ENCODE data around the gene ATXN7L2.
"Not testable (repeated sequence)": the region's sequence is repeated elsewhere in the genome, so short reads cannot be mapped to it uniquely, and the experiment has no call there.

Gene ATXN7L2

GRCh38 chr1:109468903-109469302, 14.8 kb upstream of the ATXN7L2 start:
- H3K27ac ChIP-seq = no peak overlapping the region
- TF ChIP-seq CTCF (IDR thresholded peaks at IDR 0.05) = no peak
- TF ChIP-seq ZFX (IDR thresholded peaks at IDR 0.05; ENCODE audit: borderline replicate concordance) = no peak

- TF ChIP-seq ZFX (IDR thresholded peaks at IDR 0.05; ENCODE audit: borderline replicate concordance) = no peak
- no peak overlapping the region for H3K27ac ChIP-seq
Observed at GRCh38 chr1:109470245-109470644, 13.5 kb upstream of the ATXN7L2 start.

DNA sequence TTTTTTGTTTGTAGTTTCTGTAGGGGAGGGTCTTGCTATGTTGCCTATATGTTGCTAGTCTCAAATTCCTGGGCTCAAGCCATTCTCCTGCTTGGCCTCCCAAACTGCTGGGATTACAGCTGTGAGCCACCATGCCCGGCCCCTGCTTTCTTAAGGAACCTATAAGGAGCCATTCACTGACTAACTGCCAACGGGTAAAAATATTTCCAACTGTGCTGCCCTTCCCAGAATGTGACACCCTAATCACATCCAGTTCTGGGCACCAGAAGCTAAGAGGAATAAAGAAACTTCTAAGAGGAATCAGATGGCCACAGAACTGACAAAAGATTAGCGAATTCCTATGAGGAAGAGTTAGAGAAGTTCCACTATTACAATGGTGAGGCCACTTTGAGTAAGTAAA, 10.9 kb upstream of the ATXN7L2 start:
- no peak for TF ChIP-seq CTCF (IDR thresholded peaks at IDR 0.05)
- no peak overlapping the region for H3K27ac ChIP-seq

DNA sequence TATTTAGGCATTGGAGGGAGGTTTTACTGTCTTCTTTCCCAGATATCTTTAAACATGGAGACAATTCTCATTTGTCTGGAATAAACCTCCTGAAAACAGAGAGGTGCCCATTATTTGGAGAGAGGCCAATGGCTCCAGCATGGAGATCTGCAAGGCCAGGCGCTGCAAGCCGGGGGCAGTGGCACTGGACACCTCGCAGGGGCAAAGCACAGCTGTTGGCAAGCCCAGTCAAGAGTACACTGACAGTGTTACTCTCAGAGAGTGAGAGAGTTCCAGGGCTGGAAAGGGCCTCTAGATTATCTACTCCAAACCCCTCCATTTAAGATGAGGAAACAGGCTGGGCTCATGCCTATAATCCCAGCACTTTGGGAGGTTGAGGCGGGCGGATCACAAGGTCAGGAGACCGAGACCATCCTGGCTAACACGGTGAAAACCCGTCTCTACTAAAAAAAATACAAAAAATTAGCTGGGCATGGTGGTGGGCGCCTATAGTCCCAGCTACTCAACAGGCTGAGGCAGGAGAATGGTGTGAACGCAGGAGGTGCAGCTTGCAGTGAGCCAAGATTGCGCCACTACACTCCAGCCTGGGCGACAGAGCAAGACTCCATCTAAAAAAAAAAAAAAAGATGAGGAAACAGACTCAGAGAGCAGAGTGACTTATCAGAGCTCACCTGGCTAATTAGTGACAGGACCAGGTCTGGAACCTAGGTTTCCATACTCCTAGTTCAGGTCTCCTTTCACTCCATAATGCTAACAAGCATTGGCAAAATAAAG, 10.2 kb upstream of the ATXN7L2 start:
- not testable (repeated sequence) for H3K27ac ChIP-seq

DNA sequence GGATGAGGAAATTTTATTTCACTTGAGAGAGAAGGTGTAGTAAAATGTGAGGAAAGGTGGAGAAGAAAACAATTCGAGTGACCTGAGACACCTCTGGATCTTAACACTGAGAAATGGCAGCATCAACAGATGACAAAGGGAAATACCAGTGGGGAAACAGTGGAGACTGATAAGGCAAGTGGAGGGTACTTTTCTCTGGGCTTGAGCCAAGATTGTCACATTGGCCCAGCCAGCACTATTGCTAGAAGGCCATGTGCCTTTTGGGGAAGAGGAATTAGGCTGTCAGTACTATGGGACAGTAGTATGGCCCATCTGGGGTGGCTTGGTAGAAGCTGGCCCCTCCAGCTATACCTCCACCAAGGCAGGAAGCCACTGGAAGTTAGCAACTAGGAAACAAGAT, 9.0 kb upstream of the ATXN7L2 start:
- no peak for TF ChIP-seq ZFX (IDR thresholded peaks at IDR 0.05; ENCODE audit: borderline replicate concordance)
- TF ChIP-seq CTCF (IDR thresholded peaks at IDR 0.05) = no peak
- H3K27ac ChIP-seq = no peak overlapping the region

GRCh38 chr1:109475261-109475660, 8.4 kb upstream of the ATXN7L2 start:
- no peak overlapping the region for H3K27ac ChIP-seq
- TF ChIP-seq ZFX (IDR thresholded peaks at IDR 0.05; ENCODE audit: borderline replicate concordance) (no peak), CTCF (IDR thresholded peaks at IDR 0.05) (no peak)

DNA sequence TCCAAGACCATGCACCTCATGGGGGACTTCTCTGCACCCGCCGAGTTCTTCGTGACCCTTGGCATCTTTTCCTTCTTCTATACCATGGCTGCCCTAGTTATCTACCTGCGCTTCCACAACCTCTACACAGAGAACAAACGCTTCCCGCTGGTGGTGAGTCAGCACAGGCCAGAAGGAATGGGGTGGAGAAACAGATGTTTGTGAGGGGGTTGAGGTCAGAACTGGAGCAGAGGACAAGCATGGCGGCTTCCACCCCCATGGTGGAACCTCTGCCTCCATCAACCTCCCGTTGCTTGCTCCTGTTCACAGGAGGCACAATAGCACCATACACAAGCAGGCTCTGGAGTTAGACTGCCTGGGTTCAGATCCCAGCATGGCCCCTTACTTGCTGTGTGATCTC, 6.9 kb upstream of the ATXN7L2 start:
- TF ChIP-seq ZFX (IDR thresholded peaks at IDR 0.05; ENCODE audit: borderline replicate concordance) (no peak), CTCF (IDR thresholded peaks at IDR 0.05) (no peak)
- H3K27ac ChIP-seq = no peak overlapping the region

- no peak for TF ChIP-seq CTCF (IDR thresholded peaks at IDR 0.05)
- no peak for TF ChIP-seq ZFX (IDR thresholded peaks at IDR 0.05; ENCODE audit: borderline replicate concordance)
- H3K27ac ChIP-seq = no peak overlapping the region
Observed at GRCh38 chr1:109477821-109478220, 5.9 kb upstream of the ATXN7L2 start.

Measured in 22Rv1 (cell line).